SK-N-SH (cell line): ENCODE results near the gene RBM25. TPM values are rescaled to one million over a fixed set of nuclear protein-coding genes. Genes with fewer than 3 reads are reported as not detected.
"Not testable (repeated sequence)": the region's sequence is repeated elsewhere in the genome, so short reads cannot be mapped to it uniquely, and the experiment has no call there.

ENCODE experiments used
- CTCF ChIA-PET: fragments of 300-600, 350-600 bp; formaldehyde crosslinking; extraction: SDS; loops from one replicate; lab custom pipeline; 2021; lab: Yijun Ruan, JAX
- POLR2A ChIA-PET: fragments of 350-600 bp; sonication (Branson Sonifier 250); formaldehyde crosslinking; extraction: SDS; loops from one replicate; lab custom pipeline; 2020; ENCODE audit warnings: antibody characterized with exemption, inconsistent platforms; lab: Yijun Ruan, JAX
- DNase-seq: peaks from one replicate; pipeline ENCODE4 v3.0.0; 2012
- H2AFZ ChIP-seq: fragments of 200-600 bp; sonication (generic); 2 replicates; pipeline ENCODE4 v1.8.1; 2016; ENCODE audit warnings: antibody characterized with exemption, mild to moderate bottlenecking, low read depth
- H3F3A ChIP-seq: fragments of 200-600 bp; sonication (generic); replicated peaks from 2 replicates; pipeline ENCODE3; 2016; ENCODE audit warnings: antibody characterized with exemption, mild to moderate bottlenecking; ENCODE audit not compliant: insufficient read depth
- H3K27ac ChIP-seq, 2 experiments: fragments of 200-500 bp in 1 of 2; fragments of 200-600 bp in 1 of 2; sonication (Bioruptor generic) in 1 of 2; sonication (generic), shearing (Covaris generic) in 1 of 2; 2 replicates each; pipeline versions ENCODE4 v1.5.1 to v1.6.1; 2014 to 2016; ENCODE audit warnings: low read depth in 2 of 2, inconsistent platforms in 1 of 2, low read length in 1 of 2, mild to moderate bottlenecking in 1 of 2, mixed read lengths in 1 of 2
- H3K27me3 ChIP-seq: fragments of 200-600 bp; sonication (generic), shearing (Covaris generic); 2 replicates; pipeline ENCODE4 v1.6.1; 2016; ENCODE audit warnings: mixed run types; ENCODE audit not compliant: insufficient read depth
- H3K36me3 ChIP-seq, 2 experiments: fragments of 200-500 bp in 1 of 2; fragments of 200-600 bp in 1 of 2; sonication (Bioruptor generic) in 1 of 2; sonication (generic) in 1 of 2; replicated peaks in 1 of 2; 2 replicates each; pipeline versions ENCODE3 to v1.5.1; 2014 to 2016; ENCODE audit warnings: low read length in 1 of 2, mild to moderate bottlenecking in 1 of 2; ENCODE audit not compliant: insufficient read depth in 2 of 2, control insufficient read depth in 1 of 2
- H3K4me1 ChIP-seq, 2 experiments: fragments of 200-500 bp in 1 of 2; fragments of 200-600 bp in 1 of 2; sonication (Bioruptor generic) in 1 of 2; sonication (generic), shearing (Covaris generic) in 1 of 2; 2 replicates each; pipeline versions ENCODE4 v1.5.1 to v1.6.1; 2014 to 2016; ENCODE audit warnings: low read depth in 1 of 2, low read length in 1 of 2, mixed run types in 1 of 2; ENCODE audit not compliant: insufficient read depth in 2 of 2, control insufficient read depth in 1 of 2
- H3K4me2 ChIP-seq: fragments of 200-600 bp; sonication (generic), shearing (Covaris generic); 2 replicates; pipeline ENCODE4 v1.6.1; 2017; ENCODE audit warnings: mixed run types
- H3K4me3 ChIP-seq, 2 experiments: fragments of 200-500 bp in 1 of 2; fragments of 200-600 bp in 1 of 2; sonication (Bioruptor generic) in 1 of 2; sonication (generic), shearing (Covaris generic) in 1 of 2; 2 replicates each; pipeline versions ENCODE4 v1.5.1 to v1.8.1; 2014 to 2016; ENCODE audit warnings: low read depth in 2 of 2, inconsistent platforms in 1 of 2, low read length in 1 of 2, mild to moderate bottlenecking in 1 of 2, mixed read lengths in 1 of 2, moderate library complexity in 1 of 2
- H3K79me2 ChIP-seq: fragments of 200-600 bp; sonication (generic); 2 replicates; pipeline ENCODE4 v1.8.1; 2017; ENCODE audit warnings: mild to moderate bottlenecking; ENCODE audit not compliant: insufficient read depth
- H3K9ac ChIP-seq: fragments of 200-600 bp; sonication (generic); 2 replicates; pipeline ENCODE4 v1.6.1; 2017; ENCODE audit warnings: mixed run types
- H3K9me2 ChIP-seq: fragments of 200-600 bp; sonication (generic); 2 replicates; pipeline ENCODE4 v1.6.1; 2017; ENCODE audit warnings: mixed run types
- H3K9me3 ChIP-seq: fragments of 200-600 bp; sonication (generic); 2 replicates; pipeline ENCODE4 v1.6.1; 2017; ENCODE audit warnings: mixed run types, mild to moderate bottlenecking, moderate library complexity
- H4K20me1 ChIP-seq: fragments of 200-600 bp; sonication (generic); 2 replicates; pipeline ENCODE4 v1.6.1; 2017; ENCODE audit warnings: mild to moderate bottlenecking, mixed run types; ENCODE audit not compliant: insufficient read depth
- CTCF ChIP-seq: fragments of 200-600 bp; sonication (generic); IDR thresholded peaks from 2 replicates; pipeline ENCODE4 v1.6.1; 2017; ENCODE audit warnings: antibody characterized with exemption, mild to moderate bottlenecking, moderate library complexity
- EP300 ChIP-seq, 2 experiments: IDR thresholded peaks; 2 replicates each; pipeline versions ENCODE4 v1.4.0 to v1.6.1; 2012; ENCODE audit warnings: borderline replicate concordance in 1 of 2, low read depth in 1 of 2, low read length in 1 of 2
- JUND ChIP-seq: IDR thresholded peaks from 2 replicates; pipeline ENCODE4 v1.4.0; 2012
- MEF2A ChIP-seq: IDR thresholded peaks from 2 replicates; pipeline ENCODE4 v1.4.0; 2012; ENCODE audit warnings: low read depth, borderline replicate concordance
- PBX3 ChIP-seq: IDR thresholded peaks from 2 replicates; pipeline ENCODE4; 2012
- YY1 ChIP-seq: IDR thresholded peaks from 2 replicates; pipeline ENCODE4 v1.4.0; 2012; ENCODE audit warnings: low read depth, mild to moderate bottlenecking
- whole genome bisulfite sequencing: methylation state at CpG from one replicate; pipeline ENCODE4 v1.1.6; 2017; ENCODE audit warnings: low lambda C conversion rate; 5-methylcytosine and 5-hydroxymethylcytosine counted together
- polyA plus RNA-seq, 3 experiments: library from polyadenylated mRNA; depleted of rRNA; stranded (reverse); fragments of >200 nt; gene quantifications; 2 replicates each; pipeline ENCODE4 v1.2.3, GENCODE V29; 2012

The RBM25 gene
- polyA plus RNA-seq, 1 of the 3 experiments (the other 2 are of a cell fraction) = 14.0 TPM

GRCh38 chr14:73036706-73037450, 21.5 kb upstream of the RBM25 start:
- H3K4me2 ChIP-seq, CTCF ChIA-PET, H2AFZ ChIP-seq, H3K9me3 ChIP-seq, H3K79me2 ChIP-seq, H3K9ac ChIP-seq, POLR2A ChIA-PET, H3K27ac ChIP-seq, H3K36me3 ChIP-seq, H3K27me3 ChIP-seq, H3K9me2 ChIP-seq, DNase-seq, H3F3A ChIP-seq, H3K4me1 ChIP-seq, H4K20me1 ChIP-seq, H3K4me3 ChIP-seq: not testable (repeated sequence)
- WGBS = 76% methylated on average over 9 of the region's 9 CpGs
- peak; percentile 33; the same call in 1 of the 2 replicates for TF ChIP-seq PBX3

- Histone ChIP-seq H3K9me3 (no peaks in the 10 kb centered on the region), H3F3A (no peaks in the 10 kb centered on the region), H3K9ac (no peak overlapping the region), H3K27ac (no peak overlapping the region), H4K20me1 (no peaks in the 10 kb centered on the region), H3K4me3 (no peak overlapping the region), H2AFZ (no peak overlapping the region), H3K27me3 (no peaks in the 10 kb centered on the region), H3K79me2 (no peaks in the 10 kb centered on the region), H3K9me2 (no peaks in the 10 kb centered on the region), H3K4me2 (no peak overlapping the region), H3K36me3 (no peaks in the 10 kb centered on the region), H3K4me1 (no peaks in the 10 kb centered on the region)
- ChIA-PET CTCF (interaction anchor here (1.5 kb wide), 1 partner anchor 10 kb away, joined by 5 read pairs; the partner anchor contains the start of gene RBM25), POLR2A (interaction anchor here (1.0 to 1.5 kb wide), 2 partner anchors 11 to 21 kb away, joined by 3 read pairs; partner anchors contain the start of genes RBM25 and ZFYVE1)
- WGBS = 100% methylated on average over 1 of the region's 1 CpG
- no peak for TF ChIP-seq YY1
- TF ChIP-seq EP300 (IDR thresholded peaks at IDR 0.05; ENCODE audit: borderline replicate concordance in 1 of 2, low read depth in 1 of 2, low read length in 1 of 2) = no peak
- no peak for TF ChIP-seq MEF2A
- no peak for TF ChIP-seq PBX3
- TF ChIP-seq CTCF = no peak
- no peak for TF ChIP-seq JUND
- DNase-seq = no peak
Observed at GRCh38 chr14:73047808-73048207, 10.5 kb upstream of the RBM25 start.
